Muscle of back (tissue), 11 donors: Measurements from ENCODE around the gene CLMN. TPM values are rescaled to one million over a fixed set of nuclear protein-coding genes. Genes with fewer than 3 reads are reported as not detected.

Source experiments
- DNase-seq, 3 donors: peaks; one replicate each; pipeline versions ENCODE4 v3.0.0 to v3.0.0-alpha.2; 2013
- polyA plus RNA-seq, 10 donors: library from polyadenylated mRNA; unstranded; fragments of 120-200 nt; gene quantifications; one replicate each; pipeline ENCODE4 v1.2.1, GENCODE V29; 2013; ENCODE audit not compliant: insufficient read length in 10 of 10

Gene CLMN
- polyA plus RNA-seq, 10 donors: 1.6 to 4.6 (median 3.0) TPM

- no peak for DNase-seq
Measured at GRCh38 chr14:95321693-95322455, 2.2 kb upstream of the CLMN start.

DNA sequence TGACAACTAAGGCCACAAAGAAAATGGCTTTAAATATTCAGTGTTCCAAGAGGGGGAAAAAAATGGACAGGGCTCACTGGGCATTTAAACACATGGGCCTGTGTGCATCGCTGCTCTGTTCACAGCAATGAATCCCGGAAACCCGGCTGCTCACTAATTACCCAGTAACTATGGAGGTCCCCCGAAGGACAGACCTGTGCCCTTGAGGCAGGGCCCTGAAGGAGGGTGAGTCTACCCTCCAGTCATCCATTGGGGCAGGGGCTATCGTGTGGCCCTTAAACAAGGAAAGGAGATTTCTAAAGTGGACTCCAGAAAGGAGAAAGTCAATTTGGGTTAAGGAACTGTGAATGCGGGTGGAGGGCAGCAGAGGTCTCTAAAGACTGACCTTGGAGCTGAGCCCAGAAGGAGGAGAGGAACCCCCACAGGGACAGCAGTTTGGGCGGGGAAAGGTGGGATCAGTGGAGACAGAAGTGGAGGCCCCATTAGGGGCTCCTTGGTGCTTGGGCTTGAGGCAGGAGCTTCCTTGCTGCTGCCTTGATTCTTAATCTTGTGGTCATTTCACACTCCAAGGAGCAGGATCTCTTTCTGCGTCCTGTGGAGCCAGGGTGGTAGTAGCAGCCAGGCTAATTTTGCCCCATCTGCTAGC lies 1.4 kb upstream of the CLMN start:
- DNase-seq: no peak

GRCh38 chr14:95320078-95320895 lies 579 bp upstream of the CLMN start:
- DNase-seq: peak in 1 of 3 donors; percentile 29

DNA sequence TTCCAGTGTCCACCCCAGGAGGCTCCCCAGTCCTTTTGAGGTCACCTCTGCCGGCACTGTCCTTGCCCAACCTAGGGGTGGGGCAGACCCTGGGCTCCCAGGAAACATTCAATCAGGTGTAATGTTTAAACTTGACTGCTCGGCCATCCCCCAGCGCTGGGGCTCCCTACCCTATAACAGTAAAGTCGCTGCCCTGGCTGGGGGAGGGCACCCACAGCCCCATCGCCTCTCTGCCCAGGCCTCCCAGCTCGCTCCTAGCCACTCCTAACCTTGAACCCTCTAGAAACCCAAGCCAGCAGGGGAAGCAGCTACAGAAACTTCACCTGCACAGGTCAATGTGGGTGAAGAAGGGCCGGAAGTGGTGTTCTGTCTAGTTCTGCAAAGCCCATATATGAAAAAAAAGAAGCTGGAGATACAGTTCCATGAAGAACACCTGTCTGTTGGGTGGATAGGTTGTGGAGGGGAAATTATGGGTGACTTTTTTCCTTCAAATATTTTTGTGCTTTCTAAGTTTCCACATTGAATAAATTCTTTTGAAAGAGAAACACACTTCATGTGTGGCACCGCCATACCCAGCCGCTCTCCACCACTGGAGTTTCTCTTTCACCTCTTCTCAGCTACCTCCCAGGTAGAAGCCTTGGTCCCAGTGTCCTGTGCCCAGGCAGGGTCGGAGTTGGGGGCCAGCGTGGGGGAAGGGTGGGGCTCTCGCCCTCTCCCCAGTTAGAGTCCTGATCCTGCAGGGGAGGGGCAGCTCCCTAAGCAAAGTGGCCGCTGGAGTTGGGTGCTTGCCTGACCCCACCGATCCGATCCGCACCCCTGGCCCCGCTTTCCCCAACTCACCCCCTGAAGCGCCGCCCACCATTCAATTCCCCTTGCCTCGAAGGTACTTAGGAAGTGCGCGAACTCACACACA lies 1.1 kb downstream of the CLMN start:
- no peak for DNase-seq

GRCh38 chr14:95317817-95318343 lies 1.8 kb downstream of the CLMN start:
- no peak for DNase-seq

- DNase-seq: no peak
Measured at GRCh38 chr14:95316821-95317220, 2.9 kb downstream of the CLMN start.

DNA sequence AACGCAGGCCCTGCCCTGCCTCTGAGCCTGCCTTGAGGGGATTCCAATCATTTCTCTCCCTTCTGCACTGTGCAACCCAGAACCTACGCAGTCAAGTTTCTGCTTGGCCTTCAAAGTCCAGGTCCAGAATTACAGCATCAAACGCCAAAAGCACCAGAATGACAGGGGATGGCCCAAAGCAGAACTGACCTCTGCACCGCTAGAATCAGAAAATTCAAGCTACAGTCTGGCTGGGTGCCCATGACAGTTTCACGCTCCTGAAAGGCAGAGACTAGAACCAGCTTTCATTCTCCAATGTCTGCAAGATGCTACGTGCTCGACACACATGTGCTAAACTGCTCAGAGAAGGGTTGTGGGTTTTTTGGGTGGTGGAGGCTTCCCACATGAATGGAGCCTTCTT lies 4.1 kb downstream of the CLMN start:
- no peak for DNase-seq

DNA sequence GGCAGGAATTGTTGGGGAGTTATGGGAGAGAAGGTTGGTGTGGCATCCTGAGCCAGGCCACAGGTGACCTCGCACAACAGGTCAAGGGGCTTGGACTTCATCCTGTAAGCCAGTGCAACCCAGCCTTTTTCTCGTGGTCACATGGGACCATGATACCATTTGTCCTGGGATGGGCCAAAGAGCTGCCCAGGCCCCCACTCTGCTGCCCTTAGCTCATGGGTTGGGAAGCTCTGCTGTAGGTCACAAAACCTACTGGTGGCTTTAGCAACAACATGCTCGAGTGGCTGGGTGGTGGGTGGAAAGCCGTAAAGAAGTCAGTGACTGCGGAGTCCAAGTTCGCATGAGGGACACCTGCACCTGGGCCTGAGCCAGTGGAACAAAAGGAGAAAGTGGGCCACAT lies 4.6 kb downstream of the CLMN start:
- DNase-seq: no peak

GRCh38 chr14:95314609-95315008 lies 5.1 kb downstream of the CLMN start:
- no peak for DNase-seq

DNA sequence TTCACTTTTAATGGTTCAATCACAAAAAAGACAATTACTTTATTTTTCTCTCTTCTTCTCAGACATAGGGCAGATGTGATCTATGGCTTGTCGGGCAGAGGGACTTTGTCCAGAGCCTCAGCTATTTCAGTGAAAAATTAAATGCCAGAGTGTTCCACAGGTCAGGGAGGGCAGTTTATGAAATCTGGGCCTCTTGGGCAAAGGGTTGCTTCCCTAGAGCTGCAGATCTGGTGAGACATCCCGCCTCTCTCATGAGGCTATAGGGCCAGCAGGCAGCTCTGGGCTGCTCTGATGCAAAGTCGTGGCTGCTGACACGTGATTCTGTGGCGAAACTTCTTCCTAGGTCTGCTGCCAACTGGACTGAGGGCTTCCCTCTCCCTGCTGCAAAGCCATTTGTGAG lies 6.0 kb downstream of the CLMN start:
- DNase-seq: peak in 2 of 3 donors; percentile 16 to 49

GRCh38 chr14:95313190-95313589 lies 6.5 kb downstream of the CLMN start:
- DNase-seq: no peak

- DNase-seq: no peak
Measured at GRCh38 chr14:95312311-95312710, 7.4 kb downstream of the CLMN start.

DNA sequence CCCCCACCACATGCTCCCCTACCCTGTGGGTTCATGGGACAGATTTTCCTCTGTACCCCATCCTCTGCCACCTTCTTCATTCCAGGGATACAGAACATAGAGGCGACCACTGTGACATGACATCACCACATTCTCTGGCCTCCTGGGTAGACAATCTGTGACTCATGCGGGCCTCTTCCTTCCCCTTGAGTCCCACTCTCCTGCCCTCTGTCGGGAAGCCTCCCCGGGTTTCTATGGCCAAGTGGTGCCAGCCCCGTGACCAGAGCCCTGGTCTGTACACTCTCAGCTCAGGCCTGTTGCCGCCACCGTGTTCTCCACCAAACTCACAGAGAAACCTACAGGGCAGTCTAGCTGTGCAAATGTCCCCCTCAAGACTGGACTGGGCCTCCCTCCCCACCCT lies 8.0 kb downstream of the CLMN start:
- no peak for DNase-seq

GRCh38 chr14:95310635-95311380 lies 8.9 kb downstream of the CLMN start:
- DNase-seq: no peak

- DNase-seq: no peak
Measured at GRCh38 chr14:95309261-95310051, 10.3 kb downstream of the CLMN start.

DNA sequence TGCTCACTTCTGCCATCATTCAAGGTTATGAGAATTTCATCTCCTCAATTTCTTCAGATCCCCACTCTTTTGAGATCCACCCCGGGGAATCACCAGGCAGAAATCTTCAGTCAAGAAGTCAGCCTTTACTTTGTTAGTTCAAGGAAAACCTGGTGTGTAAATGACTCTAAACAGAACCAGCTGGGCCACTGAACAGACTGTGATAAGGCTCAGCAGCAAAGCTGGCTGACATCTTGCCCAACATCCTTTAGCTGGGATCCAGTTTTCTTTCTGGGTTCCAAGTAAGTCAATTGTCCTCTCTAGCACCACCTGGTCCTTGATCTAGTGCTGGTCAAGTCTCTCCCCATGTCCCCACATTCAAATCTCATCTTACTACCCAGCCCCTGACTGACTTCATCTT lies 11.6 kb downstream of the CLMN start:
- DNase-seq: no peak

GRCh38 chr14:95307402-95308041 lies 12.2 kb downstream of the CLMN start:
- peak in 2 of 3 donors; percentile 21 to 42 for DNase-seq

DNA sequence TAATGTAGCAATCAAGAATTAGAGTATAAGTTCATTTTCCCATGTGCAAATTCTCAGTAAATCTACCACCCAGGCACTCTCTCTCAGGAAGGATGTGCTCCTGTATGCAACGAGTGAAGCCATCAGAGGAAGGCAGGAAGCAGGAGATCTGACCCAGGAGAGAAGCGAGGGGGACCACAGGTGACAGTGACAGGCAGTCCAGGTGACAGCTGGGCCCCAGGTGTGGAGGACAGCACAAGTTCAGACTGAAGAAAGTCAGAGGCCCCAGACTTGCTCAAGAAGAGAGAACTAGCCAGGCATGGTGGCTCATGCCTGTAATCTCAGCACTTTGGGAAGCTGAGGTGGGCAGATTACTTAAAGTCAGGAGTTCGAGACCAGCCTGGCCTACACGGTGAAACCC lies 13.8 kb downstream of the CLMN start:
- DNase-seq: no peak

DNA sequence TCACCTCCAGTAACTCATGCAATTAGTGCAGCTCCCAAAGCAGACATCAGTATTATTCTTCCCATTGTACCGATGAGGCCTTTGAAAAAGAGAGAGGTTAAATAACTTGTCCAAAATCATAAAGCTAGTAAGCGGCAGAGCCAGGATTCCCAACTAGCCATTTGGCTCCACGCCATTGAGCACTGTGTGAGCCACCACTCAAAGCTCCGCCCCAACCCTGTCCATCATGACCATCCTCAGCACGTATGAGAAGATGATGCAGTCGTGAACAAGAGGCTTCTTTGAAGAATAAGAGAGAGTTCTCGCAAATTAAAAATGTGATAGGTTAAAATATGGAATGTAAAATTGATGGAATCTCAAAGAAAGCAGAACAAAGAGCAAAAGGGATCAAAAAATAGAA lies 14.6 kb downstream of the CLMN start:
- no peak for DNase-seq
